HG03342 (cell line): ENCODE data around the gene NKAP.
"Not testable (repeated sequence)": the region's sequence is repeated elsewhere in the genome, so short reads cannot be mapped to it uniquely, and the experiment has no call there.

Source experiments
- ATAC-seq: cut with Tn5 transposase; IDR thresholded peaks from one replicate; pipeline ENCODE4 v1.9.1; 2021; ENCODE audit warnings: mild to moderate bottlenecking, moderate library complexity; ENCODE audit not compliant: unreplicated experiment

NKAP gene

GRCh38 chrX:119943185-119943988 is at the start of gene NKAP:
Gene NKAP, minus strand, starts transcription at chrX:119943751. Its CDS starts 146 bp downstream, at chrX:119943605.
- peak; percentile 75 for ATAC-seq

GRCh38 chrX:119991005-119991787 is 47.6 kb upstream of the NKAP start:
- no peak for ATAC-seq

DNA sequence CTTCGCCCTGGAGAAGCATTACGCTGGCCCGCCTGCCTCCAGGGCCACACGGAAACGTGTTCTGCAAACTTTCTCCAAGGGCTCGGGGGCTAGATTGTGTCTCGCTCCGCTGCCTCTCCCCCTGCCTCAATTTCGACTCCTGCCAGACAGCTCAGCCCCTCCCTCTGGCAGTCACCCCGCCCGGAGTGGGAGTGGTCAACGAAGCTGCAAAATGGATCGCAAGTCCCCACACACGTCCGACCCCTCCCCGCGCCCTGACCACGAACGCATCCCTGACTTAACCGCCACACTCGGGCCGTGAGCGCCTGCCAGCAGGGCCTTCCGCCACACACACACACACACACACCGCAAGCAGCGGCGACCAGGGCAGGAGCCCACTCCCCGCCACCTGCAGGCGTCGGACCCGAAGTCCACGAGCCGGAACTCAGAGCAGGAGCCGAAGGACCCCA is 47.0 kb upstream of the NKAP start:
- no peak for ATAC-seq

DNA sequence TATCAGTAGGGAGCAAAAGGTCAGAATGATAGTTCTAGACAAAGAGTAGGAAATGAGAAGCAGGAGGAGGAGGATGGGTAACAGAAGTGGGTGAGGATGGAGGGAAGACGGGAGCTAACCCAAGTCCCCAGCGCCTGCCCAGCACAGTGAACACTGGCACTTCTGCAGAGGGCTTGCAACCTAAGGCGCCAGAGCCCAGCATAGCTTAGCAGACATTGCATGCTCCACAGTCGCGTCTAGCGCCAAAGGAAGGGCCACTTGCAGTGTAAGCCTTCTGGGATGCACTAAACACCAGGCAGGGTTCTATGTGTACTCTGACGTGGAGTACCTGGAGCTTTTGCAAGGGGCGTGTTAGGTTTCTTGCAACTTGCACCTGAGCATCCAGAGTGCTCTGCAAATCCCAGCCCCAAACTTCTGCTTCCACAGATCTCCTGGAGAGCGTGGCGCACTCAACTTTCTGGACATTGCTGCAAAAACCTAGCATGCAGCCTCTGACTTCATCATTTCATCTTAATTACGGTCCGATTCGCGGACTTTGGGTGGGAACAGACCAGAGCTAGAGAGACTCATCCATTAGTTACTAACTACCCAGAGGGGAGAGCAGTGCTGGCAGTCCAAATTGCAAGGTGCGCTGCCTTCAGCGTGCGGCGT is 46.5 kb upstream of the NKAP start:
- ATAC-seq: no peak

DNA sequence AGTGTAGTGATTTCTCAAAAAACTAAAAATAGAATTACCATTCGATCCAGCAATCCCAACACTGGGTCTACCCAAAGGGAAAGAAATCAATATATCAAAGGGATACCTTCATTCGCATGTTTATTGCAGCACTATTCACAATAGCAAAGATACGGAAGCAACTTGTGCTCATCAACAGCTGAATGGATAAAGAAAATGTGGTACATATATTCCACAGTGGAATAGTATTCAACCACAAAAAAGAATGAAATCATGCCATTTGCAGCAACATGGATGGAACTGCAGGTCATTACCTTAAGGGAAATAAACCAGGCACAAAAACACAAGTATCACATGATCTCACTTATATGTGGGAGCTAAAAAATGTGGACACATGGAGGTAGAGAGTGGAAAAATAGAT is 42.7 kb upstream of the NKAP start:
- no peak for ATAC-seq

- ATAC-seq: no peak
Measured at GRCh38 chrX:119984652-119985051, 41.1 kb upstream of the NKAP start.

DNA sequence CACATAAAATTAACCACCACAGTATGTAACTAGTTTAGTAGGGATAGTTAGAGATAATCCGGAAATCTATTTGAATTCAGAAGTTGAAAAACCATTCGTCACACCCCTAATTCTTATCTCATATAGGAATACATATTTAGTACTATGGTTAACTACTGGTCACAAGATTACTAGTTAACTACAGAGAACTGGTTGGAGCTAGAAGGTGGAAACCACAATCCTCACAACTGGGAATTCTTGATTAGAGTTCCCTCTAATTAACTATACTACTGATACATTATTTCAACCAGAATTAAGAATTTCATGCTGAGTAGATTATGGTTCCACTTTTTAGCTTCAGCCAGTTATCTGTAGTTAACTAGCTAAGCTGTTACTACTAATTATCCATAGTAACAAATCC is 39.9 kb upstream of the NKAP start:
- ATAC-seq: no peak

- no peak for ATAC-seq
Measured at GRCh38 chrX:119982145-119982544, 38.6 kb upstream of the NKAP start.

DNA sequence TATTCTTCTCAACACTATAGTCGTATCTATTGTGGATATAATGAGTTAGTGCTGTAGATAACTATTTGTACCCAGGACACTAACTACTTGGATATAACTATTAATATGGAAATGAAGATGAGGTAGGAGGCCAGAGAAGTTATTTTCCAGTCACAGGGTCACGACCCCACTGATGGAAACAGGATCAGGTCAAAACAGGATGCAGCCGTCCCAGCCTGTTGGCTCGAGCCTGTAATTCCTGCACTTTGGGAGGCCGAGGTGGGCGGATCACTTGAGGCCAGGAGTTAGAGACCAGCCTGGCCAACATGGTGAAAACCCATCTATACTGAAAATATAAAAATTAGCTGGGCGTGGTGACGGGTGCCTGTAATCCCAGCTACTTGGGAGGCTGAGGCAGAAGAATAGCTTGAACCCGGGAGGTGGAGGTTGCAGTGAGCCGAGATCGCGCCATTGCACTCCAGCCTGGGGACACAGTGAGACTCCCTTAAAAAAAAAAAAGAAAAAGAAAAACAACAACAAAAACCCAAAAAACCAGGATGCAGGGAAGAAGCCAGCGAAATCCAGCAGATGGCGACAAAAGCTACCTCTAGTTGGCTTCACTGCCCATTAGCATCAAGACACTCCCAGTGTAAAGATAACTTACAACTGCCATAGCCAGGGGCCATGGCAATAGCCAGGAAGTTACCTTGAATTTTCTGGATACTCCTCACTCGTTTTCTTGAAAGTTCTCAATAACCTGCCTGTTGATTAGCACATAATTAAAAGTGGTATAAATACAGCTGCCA is 37.9 kb upstream of the NKAP start:
- ATAC-seq: peak; percentile 58

GRCh38 chrX:119977172-119977571 is 33.6 kb upstream of the NKAP start:
- ATAC-seq: not testable (repeated sequence)

DNA sequence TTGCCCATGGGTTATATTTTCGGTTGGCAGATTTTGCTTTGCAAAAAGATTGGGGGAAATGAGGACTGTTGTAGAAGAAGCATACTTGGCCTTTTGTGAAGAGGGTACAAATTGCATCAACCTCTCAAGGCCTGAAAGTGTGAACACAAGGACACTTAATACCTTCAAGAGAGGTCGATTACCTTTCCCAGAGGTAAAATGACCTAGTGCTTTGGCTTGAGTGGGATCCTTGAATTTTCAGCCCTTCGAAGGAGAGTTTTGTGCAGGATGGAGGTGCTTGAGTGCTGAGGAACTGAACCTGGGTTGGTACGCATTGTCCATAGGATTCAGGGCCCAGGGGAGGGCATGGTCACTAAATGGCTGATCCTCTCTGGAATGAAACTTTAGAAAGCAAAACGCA is 27.6 kb upstream of the NKAP start:
- ATAC-seq: no peak

- ATAC-seq: no peak
Measured at GRCh38 chrX:119970574-119970973, 27.0 kb upstream of the NKAP start.

GRCh38 chrX:119966837-119967236 is 23.3 kb upstream of the NKAP start:
- not testable (repeated sequence) for ATAC-seq

DNA sequence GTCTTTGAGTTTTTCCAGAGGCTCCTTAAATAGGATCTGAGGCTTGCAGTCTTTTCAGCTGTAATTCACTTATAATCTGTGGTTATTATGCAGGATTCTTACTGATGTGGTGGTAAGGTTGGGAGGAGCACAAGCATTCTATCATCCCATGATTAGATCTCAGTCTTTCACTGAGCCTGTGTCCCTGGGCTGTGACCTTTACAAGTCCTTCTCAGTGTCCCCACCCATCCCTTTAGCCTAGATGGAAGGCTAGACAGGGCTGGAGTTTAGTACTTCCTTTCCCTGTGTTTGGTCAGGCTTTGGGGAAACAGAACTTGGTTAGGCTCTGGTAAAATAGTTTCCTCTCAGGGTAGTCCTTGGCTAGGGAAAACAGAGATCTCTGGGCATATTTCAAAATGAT is 17.1 kb upstream of the NKAP start:
- ATAC-seq: no peak

- not testable (repeated sequence) for ATAC-seq
Measured at GRCh38 chrX:119955807-119956570, 12.4 kb upstream of the NKAP start.

GRCh38 chrX:119954374-119954773 is 10.8 kb upstream of the NKAP start:
- no peak for ATAC-seq

- ATAC-seq: no peak
Measured at GRCh38 chrX:119948381-119948780, 4.8 kb upstream of the NKAP start.

DNA sequence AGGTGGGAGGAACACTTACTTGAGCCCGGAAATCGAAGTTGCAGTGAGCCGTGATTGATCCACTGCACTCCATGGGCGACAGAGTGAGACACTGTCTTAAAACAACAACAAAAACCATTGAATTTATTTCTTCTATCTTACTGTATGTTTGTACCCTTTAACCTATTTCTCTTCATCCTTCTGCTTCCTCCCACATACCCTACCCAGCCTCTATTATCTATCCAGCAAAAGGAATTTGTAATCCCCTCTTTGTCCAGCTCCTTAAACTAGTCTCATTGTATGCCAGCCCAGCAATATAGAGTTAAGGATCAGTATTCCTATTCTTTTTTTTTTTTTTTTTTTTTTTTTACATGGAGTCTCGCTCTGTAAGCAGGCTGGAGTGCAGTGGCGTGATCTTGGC is 1.9 kb upstream of the NKAP start:
- no peak for ATAC-seq

GRCh38 chrX:119942831-119943184 is 743 bp downstream of the NKAP start:
- ATAC-seq: peak; percentile 22

- ATAC-seq: no peak
Measured at GRCh38 chrX:119942173-119942819, 1.3 kb downstream of the NKAP start.
